ENCODE measurements around the gene EEF1G.

EEF1G gene

GRCh38 chr11:62548545-62549335, 25.0 kb downstream of the EEF1G start:
- peaks cover 56% of the 10 kb centered on the region for H3K27me3 ChIP-seq (ENCODE audit: control insufficient read depth, low read length)
- peaks cover 24% of the 10 kb centered on the region for H3K4me1 ChIP-seq (ENCODE audit: control insufficient read depth, low read length)
- peaks cover 3% of the 10 kb centered on the region; the same call in 1 of the 2 replicates for H3F3A ChIP-seq (ENCODE audit: control insufficient read depth, insufficient read depth)

GRCh38 chr11:62547691-62548281, 25.9 kb downstream of the EEF1G start:
- peaks cover 19% of the 10 kb centered on the region for H3K4me1 ChIP-seq (ENCODE audit: control insufficient read depth, low read length)
- no peaks in the 10 kb centered on the region for H3K36me3 ChIP-seq (ENCODE audit: control insufficient read depth, low read length)
- H3K27ac ChIP-seq (ENCODE audit: low read depth, low read length) = no peak overlapping the region
- no peak overlapping the region for H3K4me3 ChIP-seq (ENCODE audit: low read length)
- TF ChIP-seq EZH2phosphoT487 (IDR thresholded peaks at IDR 0.05; ENCODE audit: borderline replicate concordance, low read length) = no peak
- TF ChIP-seq, protein P1, sequence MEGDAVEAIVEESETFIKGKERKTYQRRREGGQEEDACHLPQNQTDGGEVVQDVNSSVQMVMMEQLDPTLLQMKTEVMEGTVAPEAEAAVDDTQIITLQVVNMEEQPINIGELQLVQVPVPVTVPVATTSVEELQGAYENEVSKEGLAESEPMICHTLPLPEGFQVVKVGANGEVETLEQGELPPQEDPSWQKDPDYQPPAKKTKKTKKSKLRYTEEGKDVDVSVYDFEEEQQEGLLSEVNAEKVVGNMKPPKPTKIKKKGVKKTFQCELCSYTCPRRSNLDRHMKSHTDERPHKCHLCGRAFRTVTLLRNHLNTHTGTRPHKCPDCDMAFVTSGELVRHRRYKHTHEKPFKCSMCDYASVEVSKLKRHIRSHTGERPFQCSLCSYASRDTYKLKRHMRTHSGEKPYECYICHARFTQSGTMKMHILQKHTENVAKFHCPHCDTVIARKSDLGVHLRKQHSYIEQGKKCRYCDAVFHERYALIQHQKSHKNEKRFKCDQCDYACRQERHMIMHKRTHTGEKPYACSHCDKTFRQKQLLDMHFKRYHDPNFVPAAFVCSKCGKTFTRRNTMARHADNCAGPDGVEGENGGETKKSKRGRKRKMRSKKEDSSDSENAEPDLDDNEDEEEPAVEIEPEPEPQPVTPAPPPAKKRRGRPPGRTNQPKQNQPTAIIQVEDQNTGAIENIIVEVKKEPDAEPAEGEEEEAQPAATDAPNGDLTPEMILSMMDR (IDR thresholded peaks at IDR 0.05; ENCODE audit: low read depth, low read length, poor library complexity, severe bottlenecking) = no peak
- peaks cover 3% of the 10 kb centered on the region; the same call in 1 of the 2 replicates for H3F3A ChIP-seq (ENCODE audit: control insufficient read depth, insufficient read depth)
- H3K79me2 ChIP-seq (ENCODE audit: control insufficient read depth, low read length) = no peaks in the 10 kb centered on the region
- H3K27me3 ChIP-seq (ENCODE audit: control insufficient read depth, low read length) = peaks cover 65% of the 10 kb centered on the region
- no peaks in the 10 kb centered on the region for H3K9me3 ChIP-seq (ENCODE audit: control insufficient read depth, insufficient read depth, low read length)
- H3K4me2 ChIP-seq (ENCODE audit: low read length) = no peak overlapping the region
- H3K9me2 ChIP-seq (replicated peaks; ENCODE audit: control insufficient read depth, low read length) = no peaks in the 10 kb centered on the region
- H4K20me1 ChIP-seq (ENCODE audit: control insufficient read depth, insufficient read depth, low read depth, low read length) = 0 out of 2 replicates have a peak, but pooled peaks cover 3% of the 10 kb centered on the region

More at GRCh38 chr11:62548545-62549335, 25.0 kb downstream of the EEF1G start:
- Histone ChIP-seq H3K9me3 (ENCODE audit: control insufficient read depth, insufficient read depth, low read length) (no peaks in the 10 kb centered on the region), H3K79me2 (ENCODE audit: control insufficient read depth, low read length) (no peaks in the 10 kb centered on the region), H3K9me2 (replicated peaks; ENCODE audit: control insufficient read depth, low read length) (no peaks in the 10 kb centered on the region), H3K4me2 (ENCODE audit: low read length) (no peak overlapping the region), H3K4me3 (ENCODE audit: low read length) (no peak overlapping the region), H3K27ac (ENCODE audit: low read depth, low read length) (no peak overlapping the region), H3K36me3 (ENCODE audit: control insufficient read depth, low read length) (no peaks in the 10 kb centered on the region), H4K20me1 (ENCODE audit: control insufficient read depth, insufficient read depth, low read depth, low read length) (0 out of 2 replicates have a peak, but pooled peaks cover 3% of the 10 kb centered on the region)
- TF ChIP-seq EZH2phosphoT487 (IDR thresholded peaks at IDR 0.05; ENCODE audit: borderline replicate concordance, low read length) = no peak
- TF ChIP-seq, protein P1 (IDR thresholded peaks at IDR 0.05; ENCODE audit: low read depth, low read length, poor library complexity, severe bottlenecking) = no peak

GRCh38 chr11:62546929-62547625, 26.6 kb downstream of the EEF1G start:
- H3K27ac ChIP-seq (ENCODE audit: low read depth, low read length) = no peak overlapping the region
- no peaks in the 10 kb centered on the region for H3F3A ChIP-seq (ENCODE audit: control insufficient read depth, insufficient read depth)
- H3K79me2 ChIP-seq (ENCODE audit: control insufficient read depth, low read length) = no peaks in the 10 kb centered on the region
- no peaks in the 10 kb centered on the region for H3K9me2 ChIP-seq (replicated peaks; ENCODE audit: control insufficient read depth, low read length)
- no peak for TF ChIP-seq EZH2phosphoT487 (IDR thresholded peaks at IDR 0.05; ENCODE audit: borderline replicate concordance, low read length)
- TF ChIP-seq, protein P1 (IDR thresholded peaks at IDR 0.05; ENCODE audit: low read depth, low read length, poor library complexity, severe bottlenecking) = no peak
- 0 out of 2 replicates have a peak, but pooled peaks cover 3% of the 10 kb centered on the region for H4K20me1 ChIP-seq (ENCODE audit: control insufficient read depth, insufficient read depth, low read depth, low read length)
- no peaks in the 10 kb centered on the region for H3K36me3 ChIP-seq (ENCODE audit: control insufficient read depth, low read length)
- H3K9me3 ChIP-seq (ENCODE audit: control insufficient read depth, insufficient read depth, low read length) = no peaks in the 10 kb centered on the region
- peaks cover 11% of the 10 kb centered on the region for H3K4me1 ChIP-seq (ENCODE audit: control insufficient read depth, low read length)
- no peak overlapping the region for H3K4me3 ChIP-seq (ENCODE audit: low read length)
- H3K4me2 ChIP-seq (ENCODE audit: low read length) = no peak overlapping the region
- peaks cover 67% of the 10 kb centered on the region for H3K27me3 ChIP-seq (ENCODE audit: control insufficient read depth, low read length)
